Brain microvascular endothelial cell (primary cell): ENCODE measurements around the gene SSU72.

Source experiments
- DNase-seq: peaks from one replicate; pipeline ENCODE4 v3.0.0-alpha.2; 2020
- H3K27ac ChIP-seq: fragments of 250-450 bp; sonication (Bioruptor Pico); 2 replicates; pipeline ENCODE4 v1.5.1; 2020; ENCODE audit warnings: mild to moderate bottlenecking, moderate library complexity
- H3K27me3 ChIP-seq: fragments of 250-450 bp; sonication (Bioruptor Pico); replicated peaks from 2 replicates; pipeline ENCODE4 v1.5.1; 2020; ENCODE audit warnings: mild to moderate bottlenecking
- H3K36me3 ChIP-seq: fragments of 250-450 bp; sonication (Bioruptor Pico); replicated peaks from 2 replicates; pipeline ENCODE4 v1.5.1; 2020; ENCODE audit warnings: mild to moderate bottlenecking
- H3K4me3 ChIP-seq: 2 replicates; pipeline ENCODE4 v1.5.1; 2011; ENCODE audit warnings: low read depth, mild to moderate bottlenecking, control low read depth, low read length, moderate library complexity
- in situ Hi-C: cut with HindIII; loops from 2 replicates; pipeline ENCODE4 v1.10.0; 2017; ENCODE audit warnings: low sequenced_read_pairs, low pct_ligation_motif_present
- TF ChIP-seq, protein P1 (sequence below): IDR thresholded peaks from 2 replicates; pipeline ENCODE4 v1.5.1; 2011; ENCODE audit warnings: low read depth, mild to moderate bottlenecking, moderate library complexity, low read length, control low read depth, inconsistent platforms; ENCODE audit errors: missing control alignments

SSU72 gene

DNA sequence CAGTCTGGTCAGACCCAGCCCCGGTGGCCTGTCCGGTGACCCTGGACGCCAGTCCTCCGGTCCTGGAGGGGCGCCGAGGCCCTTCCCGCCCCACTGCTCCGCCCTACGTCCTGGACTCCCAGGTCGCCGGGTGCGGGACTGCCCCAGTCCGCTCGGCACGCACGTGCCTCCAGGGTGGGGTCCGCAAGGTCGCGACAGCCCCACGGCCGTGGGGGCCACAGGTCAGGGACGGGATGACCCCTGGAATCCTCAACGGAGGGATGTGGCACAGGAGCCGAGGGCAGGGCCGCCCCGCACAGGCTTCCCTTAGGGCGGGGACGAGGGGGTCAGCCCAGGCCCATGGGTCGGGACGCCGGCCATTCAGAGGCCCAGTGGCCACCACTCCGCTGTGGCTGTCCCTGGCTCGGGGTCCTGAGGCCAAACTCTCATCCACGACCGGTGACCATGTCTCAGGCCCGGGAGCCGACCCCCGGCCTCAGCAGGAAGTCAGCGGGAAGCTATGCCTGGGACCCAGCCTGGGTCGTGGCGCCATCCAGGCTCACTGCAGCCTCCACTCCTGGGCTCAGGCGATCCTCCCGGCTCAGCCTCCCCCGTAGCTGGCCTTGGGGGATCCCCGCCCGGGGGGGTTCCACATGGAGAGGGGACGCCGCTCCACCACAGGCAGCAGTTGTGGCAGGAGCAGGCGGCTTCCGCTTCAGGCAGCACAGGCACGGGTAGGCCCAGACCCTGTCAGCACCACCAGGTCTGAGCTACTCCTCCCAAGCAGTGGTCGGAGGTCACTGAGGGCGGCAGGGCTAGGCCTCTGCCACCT, 33.6 kb downstream of the SSU72 start:
- DNase-seq: no peak

DNA sequence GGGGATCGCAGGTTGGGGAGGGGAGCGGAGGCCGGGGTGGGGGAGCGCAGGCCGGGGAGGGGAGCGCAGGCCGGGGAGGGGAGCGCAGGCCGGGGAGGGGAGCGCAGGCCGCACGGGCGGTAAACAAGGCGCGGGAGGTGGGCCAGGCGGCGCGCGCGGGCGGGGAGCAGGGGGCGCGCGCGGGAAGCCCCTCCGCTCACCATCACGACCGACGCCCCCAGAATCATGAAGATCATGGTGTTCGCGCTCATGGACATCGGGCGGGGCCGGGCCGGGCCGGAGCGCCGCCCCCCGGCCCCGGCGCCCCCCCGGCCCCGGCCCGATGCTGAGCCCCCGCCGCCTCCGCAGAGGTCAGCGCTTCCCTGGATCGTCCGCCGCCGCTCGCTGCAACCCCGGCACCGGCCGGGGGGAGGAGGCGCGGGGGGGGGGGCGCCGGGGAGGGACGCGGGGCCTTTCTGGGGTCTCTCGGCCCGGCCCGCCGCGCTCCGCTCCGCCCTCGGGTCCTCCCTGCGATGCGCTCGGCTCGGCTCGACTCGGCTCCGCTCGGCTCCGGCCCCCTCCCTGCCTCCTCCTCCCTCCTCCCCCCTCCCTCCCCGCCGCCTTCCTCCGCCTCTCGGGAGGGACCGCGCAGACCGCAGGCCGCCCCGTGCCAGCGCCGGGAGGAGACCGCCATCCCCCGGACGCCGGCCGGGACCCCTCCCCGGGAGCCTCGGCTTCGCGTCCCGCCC, 34.4 kb downstream of the SSU72 start, which contains the start of gene TMEM240:
Gene TMEM240 (minus strand): TSS at position 535 of the 728 bp plus-strand sequence. CDS start 278 bp downstream, at position 257.
- TF ChIP-seq, protein P1, sequence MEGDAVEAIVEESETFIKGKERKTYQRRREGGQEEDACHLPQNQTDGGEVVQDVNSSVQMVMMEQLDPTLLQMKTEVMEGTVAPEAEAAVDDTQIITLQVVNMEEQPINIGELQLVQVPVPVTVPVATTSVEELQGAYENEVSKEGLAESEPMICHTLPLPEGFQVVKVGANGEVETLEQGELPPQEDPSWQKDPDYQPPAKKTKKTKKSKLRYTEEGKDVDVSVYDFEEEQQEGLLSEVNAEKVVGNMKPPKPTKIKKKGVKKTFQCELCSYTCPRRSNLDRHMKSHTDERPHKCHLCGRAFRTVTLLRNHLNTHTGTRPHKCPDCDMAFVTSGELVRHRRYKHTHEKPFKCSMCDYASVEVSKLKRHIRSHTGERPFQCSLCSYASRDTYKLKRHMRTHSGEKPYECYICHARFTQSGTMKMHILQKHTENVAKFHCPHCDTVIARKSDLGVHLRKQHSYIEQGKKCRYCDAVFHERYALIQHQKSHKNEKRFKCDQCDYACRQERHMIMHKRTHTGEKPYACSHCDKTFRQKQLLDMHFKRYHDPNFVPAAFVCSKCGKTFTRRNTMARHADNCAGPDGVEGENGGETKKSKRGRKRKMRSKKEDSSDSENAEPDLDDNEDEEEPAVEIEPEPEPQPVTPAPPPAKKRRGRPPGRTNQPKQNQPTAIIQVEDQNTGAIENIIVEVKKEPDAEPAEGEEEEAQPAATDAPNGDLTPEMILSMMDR: no peak
- Histone ChIP-seq H3K27me3 (no peaks in the 10 kb centered on the region), H3K27ac (no peak within 1 kb of the TSS), H3K36me3 (peaks cover 21% of the 10 kb centered on the region), H3K4me3 (peak within 1 kb of the TSS; percentile 62)
- peak; percentile 63 for DNase-seq
- in situ Hi-C loops: no loop called here

More for the DNA sequence above, 33.6 kb downstream of the SSU72 start:
- Histone ChIP-seq H3K27me3 (no peaks in the 10 kb centered on the region), H3K36me3 (peaks cover 17% of the 10 kb centered on the region), H3K4me3 (peak overlapping the region; percentile 62), H3K27ac (no peak overlapping the region)
- TF ChIP-seq, protein P1: no peak
- in situ Hi-C loops: no loop called here

DNA sequence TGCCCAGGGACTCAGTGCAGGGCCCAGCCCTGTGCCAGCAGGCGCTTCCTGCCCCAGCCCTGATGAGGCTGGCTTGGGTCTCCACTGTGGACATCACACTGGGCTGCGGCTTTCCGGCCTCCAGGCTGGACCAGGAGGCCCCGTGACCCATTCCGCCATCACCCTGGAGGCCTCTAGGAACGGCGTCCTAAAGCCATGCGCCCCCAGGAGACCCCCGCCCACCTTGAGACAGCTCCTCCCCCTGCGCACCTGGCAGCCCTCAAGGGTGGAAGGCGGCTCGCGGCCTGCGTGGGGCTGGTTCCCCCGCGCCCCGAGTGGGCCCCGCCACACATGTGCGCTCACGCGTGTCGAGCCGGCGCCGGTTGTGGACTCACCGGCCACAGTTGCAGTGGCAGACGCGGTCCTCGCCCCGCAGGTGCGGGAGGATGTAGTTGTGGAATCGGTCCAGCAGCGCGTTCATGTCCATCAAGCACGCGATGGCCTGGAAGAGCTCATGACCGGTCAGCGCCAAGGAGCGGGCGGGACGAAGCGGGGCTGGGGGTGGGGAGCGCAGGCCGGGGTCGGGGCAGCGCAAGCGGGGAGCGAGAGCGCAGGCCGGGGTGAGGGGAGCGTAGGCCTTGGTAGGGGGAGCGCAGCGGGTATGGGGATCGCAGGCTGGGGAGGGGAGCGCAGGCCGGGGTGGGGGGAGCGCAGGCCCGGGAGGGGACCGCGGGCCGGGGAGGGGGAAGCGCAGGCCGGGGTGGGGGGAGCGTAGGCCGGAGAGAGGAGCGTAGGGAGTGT, 35.2 kb downstream of the SSU72 start:
- Histone ChIP-seq H3K4me3 (peak overlapping the region; percentile 62), H3K27ac (no peak overlapping the region), H3K36me3 (peaks cover 22% of the 10 kb centered on the region), H3K27me3 (no peaks in the 10 kb centered on the region)
- in situ Hi-C loops: no loop called here
- TF ChIP-seq, protein P1: no peak
- DNase-seq: no peak

DNA sequence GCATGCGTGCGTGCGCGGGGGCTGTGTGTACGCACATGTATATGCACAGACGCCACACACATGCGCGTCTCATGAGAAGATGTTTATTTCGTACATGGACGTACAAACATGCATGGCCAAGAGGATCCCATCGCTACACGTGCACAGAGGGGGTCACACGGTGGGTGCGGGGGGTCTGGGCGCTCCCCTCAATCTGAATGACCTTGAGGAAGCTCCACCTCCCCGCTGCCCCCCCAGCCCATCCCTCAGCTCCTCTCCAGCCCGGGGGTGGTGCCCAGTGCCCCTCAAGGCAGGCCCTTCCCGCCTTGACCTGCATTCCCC, 35.7 kb downstream of the SSU72 start:
- Histone ChIP-seq H3K27ac (no peak overlapping the region), H3K4me3 (peak overlapping the region; percentile 62), H3K36me3 (peaks cover 22% of the 10 kb centered on the region)

DNA sequence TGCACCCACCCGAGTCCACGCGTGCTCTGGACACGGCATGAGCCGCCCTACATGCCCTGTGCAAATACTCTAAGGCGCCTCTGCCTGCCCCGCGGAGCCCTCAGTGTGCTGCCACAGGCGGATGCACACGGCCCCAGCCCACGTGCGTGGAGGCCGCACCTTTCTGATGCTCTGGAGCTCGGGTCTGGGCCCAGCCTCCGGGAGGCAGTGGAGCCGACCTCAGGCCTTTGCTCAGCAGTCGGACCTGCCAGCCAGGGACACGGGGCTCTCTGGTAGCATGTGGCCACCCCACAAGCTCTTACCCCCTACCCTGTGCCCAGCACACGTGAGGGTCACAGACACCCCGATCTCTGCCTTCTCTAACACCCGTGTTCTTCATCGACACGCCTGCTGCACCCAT, 36.3 kb downstream of the SSU72 start:
- Histone ChIP-seq H3K4me3 (no peak overlapping the region), H3K27ac (no peak overlapping the region), H3K27me3 (no peaks in the 10 kb centered on the region), H3K36me3 (peaks cover 23% of the 10 kb centered on the region)
- DNase-seq: no peak
- in situ Hi-C loops: no loop called here
- TF ChIP-seq, protein P1: no peak

More for the DNA sequence above, 35.7 kb downstream of the SSU72 start:
- H3K27me3 ChIP-seq: no peaks in the 10 kb centered on the region
- DNase-seq: no peak
- in situ Hi-C loops: no loop called here
- TF ChIP-seq, protein P1: no peak
